Posterior vena cava (tissue), 2 donors: ENCODE results near the gene RRM2. TPM values are rescaled to one million over a fixed set of nuclear protein-coding genes. Genes with fewer than 3 reads are reported as not detected.

Experiments
- DNase-seq: peaks from one replicate; pipeline ENCODE4 v3.0.0-alpha.2; 2020; ENCODE audit warnings: low spot score
- intact Hi-C, 2 donors: fragments of 100-400 bp; cut with DNase I; formaldehyde crosslinking; loops; one replicate each; pipeline versions ENCODE4 v1.14.1 to v1.14.2; 2022 to 2023
- total RNA-seq, 2 donors: library from RNA; stranded (reverse); fragmentation: NEBNext Ultra II Directional; extraction: Animal tissue kit (Norgen Biotek cat#: 25700); gene quantifications; one replicate each; pipeline ENCODE4 v1.2.1, GENCODE V29; 2021
- donor health status: DM: yes; HTN: yes; CAD: no.
- donor health status: DM: yes; HTN: yes; CAD: no.

The RRM2 gene
- total RNA-seq, 2 donors from 2014 or later = 0.67 to 1.5 TPM

DNA sequence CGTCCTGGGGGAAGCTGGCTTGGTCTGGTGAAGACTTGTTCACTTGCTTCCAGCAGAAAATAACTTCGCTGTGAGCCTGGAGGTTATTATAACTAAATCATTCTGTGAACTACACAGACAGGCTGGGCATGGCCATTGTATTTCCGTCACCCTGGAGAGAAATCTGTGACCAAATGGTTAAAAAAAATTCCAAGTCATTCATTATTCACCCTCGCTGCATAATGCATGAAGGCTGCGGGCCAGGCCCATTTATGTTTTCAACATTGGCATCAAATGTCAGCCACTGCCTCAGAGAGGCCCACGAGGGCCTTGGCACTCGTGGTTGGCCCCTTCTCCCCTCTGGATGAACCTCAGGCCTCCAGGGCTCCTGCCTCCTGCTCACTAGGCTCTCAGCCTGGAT, 57.7 kb downstream of the RRM2 start:
- DNase-seq = no peak
- intact Hi-C loops = no loop called here

Other genes starting within 250 kb of the RRM2 start
- gene GRHL1, start 171.0 kb upstream of the RRM2 start, total RNA-seq = 1 to 10 TPM; 1.9 to 2.3 TPM
- gene KLF11, start 79.2 kb upstream of the RRM2 start, total RNA-seq = 10 to 100 TPM; 25.0 to 55.4 TPM
- 1 to 10 TPM; 3.0 to 9.1 TPM for gene CYS1, start 42.3 kb upstream of the RRM2 start, total RNA-seq
- gene HPCAL1, start 180.2 kb downstream of the RRM2 start, total RNA-seq = 10 to 100 TPM; 21.6 to 26.0 TPM